K562 (cell line): ENCODE measurements around the gene SLC18B1. TPM values are rescaled to one million over a fixed set of nuclear protein-coding genes. Genes with fewer than 3 reads are reported as not detected.

Experiments used
- BCL6 ChIP-seq: fragments of 250-450 bp; sonication (Bioruptor Pico); IDR thresholded peaks from 2 replicates; pipeline ENCODE4 v1.4.0; 2020
- CHD4 ChIP-seq: fragments of 200-600 bp; sonication (generic); IDR thresholded peaks from 3 replicates; pipeline ENCODE4 v1.6.1; 2012; ENCODE audit warnings: low read depth, mild to moderate bottlenecking, mixed read lengths, low read length, inconsistent platforms; ENCODE audit not compliant: insufficient read depth, insufficient replicate concordance, poor library complexity, severe bottlenecking
- E4F1 ChIP-seq: fragments of 250-450 bp; sonication (Bioruptor Pico); IDR thresholded peaks from 2 replicates; pipeline ENCODE4 v1.5.0; 2021; ENCODE audit warnings: mild to moderate bottlenecking, borderline replicate concordance
- ELF1 ChIP-seq: fragments of 200-800 bp; sonication (Bioruptor generic); IDR thresholded peaks from 2 replicates; pipeline ENCODE4 v1.6.1; 2016; ENCODE audit warnings: missing genetic modification characterization, missing compliant biosample characterization
- HOMEZ ChIP-seq: fragments of 250-450 bp; sonication (Bioruptor Pico); IDR thresholded peaks from 2 replicates; pipeline ENCODE4 v1.4.0; 2020; ENCODE audit warnings: mild to moderate bottlenecking, moderate library complexity
- RAD21 ChIP-seq, 2 experiments: fragments of 250-450 bp in 1 of 2; fragments of 450-650 bp in 1 of 2; sonication (Bioruptor Pico) in 1 of 2; formaldehyde crosslinking in 1 of 2; IDR thresholded peaks in 1 of 2; conservative IDR thresholded peaks in 1 of 2; 2 replicates each; pipeline versions ENCODE4 v1.4.0 to v1.8.0; 2020 to 2022; ENCODE audit warnings: mild to moderate bottlenecking in 2 of 2, moderate library complexity in 1 of 2
- RBM22 ChIP-seq: fragments of 200-400 bp; formaldehyde crosslinking; IDR thresholded peaks from 2 replicates; pipeline ENCODE4 v1.6.1; 2018; ENCODE audit warnings: low read length, low read depth; ENCODE audit not compliant: poor library complexity, severe bottlenecking
- SLC30A9 ChIP-seq: fragments of 250-450 bp; sonication (Bioruptor Pico); IDR thresholded peaks from 2 replicates; pipeline ENCODE4 v1.8.0; 2022; ENCODE audit warnings: mild to moderate bottlenecking, moderate library complexity
- SMC3 ChIP-seq: conservative IDR thresholded peaks from 2 replicates; pipeline ENCODE4 v1.6.1; 2011; ENCODE audit warnings: low read depth, low read length, improper control_type of control experiment; ENCODE audit not compliant: insufficient read depth
- ZNF253 ChIP-seq: fragments of 250-450 bp; sonication (Bioruptor Pico); conservative IDR thresholded peaks from 2 replicates; pipeline ENCODE4 v1.6.1; 2021; ENCODE audit warnings: mild to moderate bottlenecking
- ZNF551 ChIP-seq: fragments of 250-450 bp; sonication (Bioruptor Pico); IDR thresholded peaks from 2 replicates; pipeline ENCODE4 v1.5.0; 2021; ENCODE audit warnings: mild to moderate bottlenecking, moderate library complexity
- ZNF655 ChIP-seq: fragments of 250-450 bp; sonication (Bioruptor Pico); IDR thresholded peaks from 2 replicates; pipeline ENCODE4 v1.5.0; 2021
- ZNF696 ChIP-seq: fragments of 250-450 bp; sonication (Bioruptor Pico); conservative IDR thresholded peaks from 2 replicates; pipeline ENCODE4 v1.4.0; 2020; ENCODE audit warnings: mild to moderate bottlenecking, moderate library complexity
- polyA plus RNA-seq, 8 experiments: library from polyadenylated mRNA; depleted of rRNA in 4 of 8; stranded (reverse) in 5 of 8; unstranded in 3 of 8; fragments of >200 nt; fragmentation: Nextera tagmentation in 2 of 8; fragmentation: Illumina TruSeq in 1 of 8; extraction: Ambion mirVana in 2 of 8; extraction: Trizol in 1 of 8; gene quantifications; 2 replicates each; pipeline versions ENCODE4 v1.2.1 to v1.2.3, GENCODE V29; 2011 to 2014; ENCODE audit warnings: inconsistent platforms in 1 of 8, missing spikeins in 1 of 8
- total RNA-seq, 7 experiments: library from RNA; depleted of rRNA in 6 of 7; stranded (reverse); fragments of >200 nt in 6 of 7; fragmentation: Illumina TruSeq in 2 of 7; extraction: Trizol in 2 of 7; gene quantifications; 2 replicates each; pipeline versions ENCODE4 v1.2.1 to v1.2.3, GENCODE V29; 2011 to 2021; ENCODE audit warnings: low replicate concordance in 1 of 7
- TF ChIP-seq, protein P1 (sequence below), 2 experiments: fragments of 450-650 bp; formaldehyde crosslinking in 1 of 2; IDR thresholded peaks; 2 replicates each; pipeline versions ENCODE4 v1.4.0 to v1.6.1; 2014 to 2020; ENCODE audit warnings: mild to moderate bottlenecking in 2 of 2, borderline replicate concordance in 1 of 2, low read depth in 1 of 2

SLC18B1 gene
- total and polyA plus RNA-seq, 9 of the 15 experiments (the other 6 are each of a cell fraction or from before 2014, with no cell fraction given): 10.4 to 49.1 (median 32.0) TPM

DNA sequence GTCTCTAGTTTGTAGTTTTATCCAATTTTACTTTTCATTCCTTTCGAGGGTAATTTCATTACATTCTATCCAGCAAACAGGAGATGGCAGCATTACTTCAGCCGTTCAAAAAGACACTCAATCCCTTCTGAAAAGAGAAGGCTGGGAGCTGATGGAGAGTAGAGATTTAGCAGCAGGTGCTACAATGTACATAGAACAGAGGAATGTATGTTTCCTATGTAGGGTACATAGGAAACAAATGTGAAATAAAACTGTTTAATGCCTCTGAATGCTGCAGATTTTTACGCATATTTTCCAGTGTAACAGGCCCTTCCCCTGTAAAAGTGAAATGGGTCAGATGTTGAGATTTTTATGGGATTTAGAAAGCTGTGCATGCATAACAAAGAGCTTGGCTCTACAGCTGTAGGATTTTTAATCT is 31.9 kb upstream of the SLC18B1 start (continued):
- TF ChIP-seq, protein P1, sequence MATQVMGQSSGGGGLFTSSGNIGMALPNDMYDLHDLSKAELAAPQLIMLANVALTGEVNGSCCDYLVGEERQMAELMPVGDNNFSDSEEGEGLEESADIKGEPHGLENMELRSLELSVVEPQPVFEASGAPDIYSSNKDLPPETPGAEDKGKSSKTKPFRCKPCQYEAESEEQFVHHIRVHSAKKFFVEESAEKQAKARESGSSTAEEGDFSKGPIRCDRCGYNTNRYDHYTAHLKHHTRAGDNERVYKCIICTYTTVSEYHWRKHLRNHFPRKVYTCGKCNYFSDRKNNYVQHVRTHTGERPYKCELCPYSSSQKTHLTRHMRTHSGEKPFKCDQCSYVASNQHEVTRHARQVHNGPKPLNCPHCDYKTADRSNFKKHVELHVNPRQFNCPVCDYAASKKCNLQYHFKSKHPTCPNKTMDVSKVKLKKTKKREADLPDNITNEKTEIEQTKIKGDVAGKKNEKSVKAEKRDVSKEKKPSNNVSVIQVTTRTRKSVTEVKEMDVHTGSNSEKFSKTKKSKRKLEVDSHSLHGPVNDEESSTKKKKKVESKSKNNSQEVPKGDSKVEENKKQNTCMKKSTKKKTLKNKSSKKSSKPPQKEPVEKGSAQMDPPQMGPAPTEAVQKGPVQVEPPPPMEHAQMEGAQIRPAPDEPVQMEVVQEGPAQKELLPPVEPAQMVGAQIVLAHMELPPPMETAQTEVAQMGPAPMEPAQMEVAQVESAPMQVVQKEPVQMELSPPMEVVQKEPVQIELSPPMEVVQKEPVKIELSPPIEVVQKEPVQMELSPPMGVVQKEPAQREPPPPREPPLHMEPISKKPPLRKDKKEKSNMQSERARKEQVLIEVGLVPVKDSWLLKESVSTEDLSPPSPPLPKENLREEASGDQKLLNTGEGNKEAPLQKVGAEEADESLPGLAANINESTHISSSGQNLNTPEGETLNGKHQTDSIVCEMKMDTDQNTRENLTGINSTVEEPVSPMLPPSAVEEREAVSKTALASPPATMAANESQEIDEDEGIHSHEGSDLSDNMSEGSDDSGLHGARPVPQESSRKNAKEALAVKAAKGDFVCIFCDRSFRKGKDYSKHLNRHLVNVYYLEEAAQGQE (IDR thresholded peaks at IDR 0.05; ENCODE audit: borderline replicate concordance): peak; percentile 68
- TF ChIP-seq, protein P1 (CRISPR knock-in tag; IDR thresholded peaks at IDR 0.05; ENCODE audit: low read depth): no peak
- TF ChIP-seq CHD4 (no peak), BCL6 (CRISPR knock-in tag) (no peak), HOMEZ (CRISPR knock-in tag) (no peak), ZNF655 (CRISPR knock-in tag) (no peak), RBM22 (no peak), ZNF253 (CRISPR knock-in tag) (no peak), SMC3 (0 out of 2 replicates have a peak, but pooled peaks have one; percentile 38), RAD21 (CRISPR knock-in tag; conservative IDR thresholded peaks at IDR 0.05 in 1 of 2, IDR thresholded peaks at IDR 0.05 in 1 of 2) (peak; percentile 80 to 81), SLC30A9 (no peak), E4F1 (CRISPR knock-in tag) (no peak), ELF1 (no peak), ZNF696 (CRISPR knock-in tag) (no peak), ZNF551 (CRISPR knock-in tag) (no peak)
